ENCODE results near the gene ATP2A1.

DNA sequence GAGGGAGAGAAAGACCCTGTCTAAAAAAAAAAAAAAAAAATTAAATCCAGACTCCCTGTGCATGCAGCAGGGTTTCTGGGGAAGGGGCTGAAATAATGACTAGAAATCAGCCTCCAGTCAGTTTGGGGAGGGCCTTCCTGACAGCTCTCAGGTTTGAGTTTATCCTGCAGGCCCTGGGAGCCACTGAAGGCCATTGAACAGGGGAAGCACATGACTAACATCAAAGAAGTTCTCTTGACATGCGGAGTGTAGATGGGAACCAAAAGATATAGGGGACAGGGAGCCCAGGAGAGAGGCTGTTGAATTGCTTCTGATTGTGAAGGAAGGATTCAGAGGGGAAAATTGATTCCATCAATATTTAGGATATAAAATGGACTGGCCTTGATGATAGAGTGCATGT is 49.5 kb downstream of the ATP2A1 start:
- TF ChIP-seq ZFX (CRISPR knock-in tag; IDR thresholded peaks at IDR 0.05; ENCODE audit: low read depth) (peak; percentile 44; the same call in 1 of the 2 replicates), GTF3A (CRISPR knock-in tag; conservative IDR thresholded peaks at IDR 0.05) (no peak)

Measured in HepG2 (cell line).